GM11168 (cell line): Measurements from ENCODE around the gene HCRTR1.
"Not testable (repeated sequence)": the region's sequence is repeated elsewhere in the genome, so short reads cannot be mapped to it uniquely, and the experiment has no call there.

ENCODE experiments used
- in situ Hi-C: fragments of 300-500 bp; cut with MboI; formaldehyde crosslinking; loops from one replicate; pipeline ENCODE4 v1.12.0; 2022; ENCODE audit warnings: low sequenced_read_pairs; ENCODE audit not compliant: unreplicated experiment

The HCRTR1 gene

DNA sequence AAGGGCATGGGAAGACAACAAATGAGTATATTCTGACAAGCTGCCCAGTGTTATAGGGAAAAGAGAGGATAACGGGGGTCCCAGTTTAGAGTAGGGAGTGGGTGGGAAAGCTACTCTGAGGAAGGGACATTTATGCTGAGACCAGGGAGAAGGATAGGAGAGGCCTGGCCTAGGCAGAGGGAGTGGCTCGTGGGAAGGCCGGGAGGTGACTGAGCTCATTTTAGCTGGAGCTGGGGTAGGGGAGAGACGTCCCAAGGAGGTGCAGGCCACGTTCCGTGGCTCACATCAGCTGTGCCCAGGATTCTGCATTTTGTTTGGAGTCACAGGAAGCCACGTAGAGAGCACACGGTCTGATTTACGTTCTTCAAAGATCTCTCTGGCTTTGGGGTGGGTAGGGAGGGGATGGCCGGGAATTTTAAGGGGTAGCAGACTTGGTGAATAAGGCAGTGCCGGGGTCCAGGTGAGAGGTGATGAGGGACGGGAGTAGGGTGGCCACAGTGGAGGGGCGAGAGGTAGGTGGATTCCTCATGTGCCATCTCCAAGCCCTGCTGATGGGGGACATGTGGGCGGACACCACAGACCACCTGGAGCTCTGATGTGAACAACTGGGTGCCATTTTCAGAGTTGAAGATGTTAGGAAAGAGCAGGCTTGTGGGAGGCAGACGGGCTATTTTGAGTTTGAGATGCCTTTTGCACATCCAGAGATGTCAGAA, 36.4 kb upstream of the HCRTR1 start:
- in situ Hi-C loops, result no loop called here

- in situ Hi-C loops, result no loop called here
Measured at GRCh38 chr1:31581821-31582810, 35.4 kb upstream of the HCRTR1 start.

- in situ Hi-C loops, result no loop called here
Measured at GRCh38 chr1:31583082-31583994, 34.2 kb upstream of the HCRTR1 start.

GRCh38 chr1:31583995-31584868, 33.3 kb upstream of the HCRTR1 start:
- in situ Hi-C loops, result no loop called here

- in situ Hi-C loops, result no loop called here
Measured at GRCh38 chr1:31584869-31585735, 32.4 kb upstream of the HCRTR1 start.

GRCh38 chr1:31585736-31586365, 31.6 kb upstream of the HCRTR1 start:
- in situ Hi-C loops, result no loop called here

GRCh38 chr1:31586376-31587327, 30.8 kb upstream of the HCRTR1 start:
- in situ Hi-C loops, result no loop called here

DNA sequence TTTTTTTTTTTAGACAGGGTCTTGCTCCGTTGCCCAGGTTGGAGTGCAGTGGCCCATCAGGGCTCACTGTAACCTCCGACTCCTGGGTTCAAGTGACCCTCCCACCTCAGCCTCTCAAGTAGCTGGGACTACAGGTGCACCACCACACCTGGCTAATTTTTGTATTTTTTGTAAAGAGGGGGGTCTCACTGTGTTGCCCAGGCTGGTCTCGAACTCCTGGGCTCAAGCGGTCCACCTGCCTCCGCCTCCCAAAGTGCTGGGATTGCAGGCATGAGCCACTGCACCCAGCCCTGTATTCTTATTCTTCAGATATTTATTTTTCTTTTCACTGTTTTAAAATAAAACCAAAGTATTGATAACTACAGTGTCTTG, 30.2 kb upstream of the HCRTR1 start:
- in situ Hi-C loops, result not testable (repeated sequence)

DNA sequence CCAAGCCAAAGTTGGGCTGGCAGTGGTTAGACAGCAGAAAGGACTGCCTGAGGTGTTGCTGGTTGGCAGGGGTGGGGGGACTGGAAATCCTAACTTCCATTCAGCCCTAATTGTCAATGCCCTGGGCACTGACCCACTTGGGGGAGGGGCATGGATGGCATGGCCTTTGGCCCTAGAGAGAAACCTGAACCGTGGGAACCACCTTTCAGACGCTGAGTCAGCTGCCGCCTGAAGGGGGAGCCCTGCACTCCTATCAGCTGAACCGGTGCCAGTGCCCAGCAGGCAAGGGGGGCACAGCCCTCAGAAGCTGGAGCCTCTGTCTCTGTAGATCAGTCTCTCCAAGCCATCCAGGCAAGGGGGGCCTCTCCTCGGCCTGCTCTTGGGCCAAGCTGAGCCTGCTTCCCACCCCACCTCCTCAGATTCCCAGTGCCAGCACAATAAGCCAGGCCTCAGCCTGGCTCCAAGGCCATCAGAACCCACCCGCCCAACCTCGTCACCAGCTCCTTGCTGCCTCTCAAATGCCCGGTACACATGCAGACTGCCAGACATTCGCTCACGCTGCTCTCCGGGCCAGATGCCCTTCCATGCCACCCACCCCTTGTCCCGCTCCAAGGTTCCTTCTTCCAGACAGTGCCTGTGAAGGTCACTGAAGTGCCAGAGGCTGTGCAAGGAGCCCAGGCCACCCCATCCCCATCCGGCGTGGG, 29.6 kb upstream of the HCRTR1 start:
- in situ Hi-C loops, result no loop called here

- in situ Hi-C loops, result no loop called here
Measured at GRCh38 chr1:31588751-31589515, 28.6 kb upstream of the HCRTR1 start.

DNA sequence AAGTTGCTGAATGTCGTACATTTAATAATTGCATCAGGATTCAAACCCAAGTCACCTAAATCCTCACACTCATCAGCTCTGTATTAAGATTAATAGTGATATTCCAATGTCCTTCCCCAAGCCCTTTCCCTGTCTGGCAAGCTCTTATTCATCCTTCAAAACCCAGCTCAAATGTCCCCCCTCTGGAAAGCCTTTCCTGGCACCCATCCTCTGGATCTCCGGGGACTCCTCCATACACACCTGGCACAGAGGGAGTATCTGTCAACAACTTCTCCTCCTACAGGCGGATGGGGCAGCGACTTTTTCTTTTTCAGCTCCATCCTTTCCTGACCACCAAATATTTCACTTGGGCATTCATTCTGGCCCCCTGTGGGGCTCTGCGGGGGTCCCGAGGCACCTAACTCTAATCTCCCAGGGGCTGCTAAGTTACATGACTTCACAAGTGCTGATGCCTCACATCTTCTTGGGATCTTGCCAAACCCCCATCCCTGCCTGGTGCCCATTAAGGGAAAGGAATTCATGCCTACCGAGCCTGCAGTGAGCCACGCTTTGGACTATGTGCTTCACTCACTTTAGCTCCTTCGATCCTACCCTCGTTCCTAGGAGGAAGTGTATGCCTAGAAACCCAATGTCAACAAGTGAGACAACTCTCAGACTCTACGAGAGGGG, 25.9 kb upstream of the HCRTR1 start:
- in situ Hi-C loops, result no loop called here

DNA sequence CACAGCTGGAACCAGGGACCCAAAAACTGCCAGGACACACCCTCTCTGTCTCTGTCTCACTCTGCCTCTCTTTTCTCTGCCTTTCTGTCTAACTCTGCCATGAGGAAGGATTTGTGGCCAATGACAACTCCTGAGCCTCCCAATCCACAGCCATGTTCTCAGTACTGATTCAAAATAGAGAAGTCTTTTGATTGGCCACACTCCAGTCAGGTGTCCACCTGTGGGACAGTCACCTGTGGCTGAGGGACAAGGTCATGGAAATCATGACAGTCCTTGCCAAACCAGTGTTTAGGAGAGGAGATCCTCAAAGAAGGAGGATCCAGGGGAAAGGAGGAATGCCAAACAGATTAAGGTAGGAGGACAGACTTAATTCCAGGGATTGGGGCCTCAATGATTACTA, 25.4 kb upstream of the HCRTR1 start:
- in situ Hi-C loops, result no loop called here

DNA sequence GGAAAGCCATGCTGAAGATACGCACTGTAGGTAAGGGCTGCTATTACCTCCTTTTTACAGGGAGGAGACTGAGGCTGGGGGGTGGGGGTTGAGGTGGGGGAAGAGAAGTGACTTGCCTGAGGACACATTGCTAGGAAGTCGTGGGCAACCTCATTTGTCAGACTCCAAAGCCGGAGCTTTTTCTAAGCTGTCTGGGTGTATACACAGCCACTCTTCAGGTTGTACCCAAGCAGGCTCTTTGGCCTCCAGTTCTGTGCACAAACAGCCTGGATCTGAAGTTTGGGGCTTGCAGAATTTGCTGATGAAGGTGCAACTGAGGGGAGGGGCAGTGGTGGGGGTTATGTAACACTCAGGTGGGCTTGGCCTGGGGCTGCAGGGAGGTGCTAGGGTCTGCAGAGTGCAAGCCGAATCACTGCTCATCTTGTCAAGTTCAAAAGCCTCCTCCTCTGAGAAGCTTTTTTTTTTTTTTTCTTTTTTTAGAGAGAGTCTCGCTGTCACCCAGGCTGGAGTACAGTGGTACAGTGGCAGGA, 24.3 kb upstream of the HCRTR1 start:
- in situ Hi-C loops, result no loop called here

DNA sequence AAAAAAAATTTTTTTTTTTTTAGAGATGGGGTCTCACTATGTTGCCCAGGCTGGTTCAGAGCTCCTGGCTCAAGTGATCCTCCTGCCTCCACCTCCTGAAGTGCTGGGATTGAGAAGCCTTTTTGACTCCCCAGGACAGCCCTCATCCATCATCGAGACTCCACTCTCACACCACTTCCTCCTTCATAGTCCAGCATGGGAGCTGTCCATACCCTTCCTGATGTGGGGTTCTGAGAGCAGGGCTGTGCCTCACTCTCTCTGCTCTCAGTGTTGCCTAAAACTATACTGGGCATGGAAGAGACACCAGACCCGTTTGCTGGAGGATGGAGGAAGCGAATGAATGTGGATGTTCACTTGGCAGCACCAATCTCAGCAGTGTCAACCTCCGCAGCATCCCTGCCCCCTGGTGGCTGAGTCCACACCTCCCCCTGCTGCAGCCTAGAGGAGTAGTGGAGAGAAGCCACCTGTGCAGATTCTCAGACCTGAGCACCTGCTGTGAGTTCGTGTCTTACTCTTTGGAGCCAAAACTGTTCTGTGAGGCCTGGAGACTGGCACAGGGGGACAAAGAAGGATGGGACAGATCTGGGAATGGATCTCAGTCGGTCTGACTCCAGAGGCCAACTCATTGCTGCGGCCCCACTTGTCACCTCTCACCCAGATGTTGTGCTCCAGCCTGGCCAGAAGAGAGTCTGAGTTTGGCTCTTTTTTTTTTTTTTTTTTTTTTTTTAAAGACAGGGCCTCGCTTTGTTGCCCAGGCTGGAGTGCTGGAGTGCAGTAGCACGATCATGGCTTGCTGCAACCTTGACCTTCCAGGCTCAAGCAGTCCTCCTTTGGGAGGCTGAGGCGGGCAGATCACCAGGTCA, 23.5 kb upstream of the HCRTR1 start:
- in situ Hi-C loops, result no loop called here
